HEK293 (cell line): Measurements from ENCODE around the gene NUP160.
A peak's percentile ranks its signal among the peaks of the same experiment; 100 is the strongest.
"Not testable (repeated sequence)": the region's sequence is repeated elsewhere in the genome, so short reads cannot be mapped to it uniquely, and the experiment has no call there.

Source experiments
- CTCF ChIA-PET: fragments of 350-600 bp; formaldehyde crosslinking; extraction: SDS; loops from one replicate; lab custom pipeline; 2021; ENCODE audit warnings: antibody characterized with exemption; lab: Yijun Ruan, JAX
- POLR2A ChIA-PET: fragments of 300-600 bp; formaldehyde crosslinking; extraction: SDS; loops from one replicate; lab custom pipeline; 2020; ENCODE audit warnings: antibody characterized with exemption, inconsistent platforms; lab: Yijun Ruan, JAX
- H3K27ac ChIP-seq: fragments of 200-500 bp; sonication (Bioruptor generic); 2 replicates; pipeline ENCODE4 v1.5.1; 2014; ENCODE audit warnings: low read depth, low read length, control low read depth, inconsistent platforms; ENCODE audit errors: extremely low read depth
- H3K36me3 ChIP-seq, 2 experiments: fragments of 200-500 bp in 1 of 2; sonication (Bioruptor generic) in 1 of 2; 1 replicate in 1 of 2; 2 replicates in 1 of 2; pipeline ENCODE4 v1.5.1; 2014 to 2017; ENCODE audit warnings: inconsistent platforms in 2 of 2, low read length in 2 of 2; ENCODE audit not compliant: control insufficient read depth in 2 of 2, insufficient read depth in 1 of 2
- H3K4me1 ChIP-seq: fragments of 200-500 bp; sonication (Bioruptor generic); 2 replicates; pipeline ENCODE4 v1.5.1; 2014; ENCODE audit warnings: mild to moderate bottlenecking, low read length, inconsistent platforms; ENCODE audit not compliant: control insufficient read depth, insufficient read depth
- H3K4me3 ChIP-seq: 2 replicates; pipeline ENCODE4 v1.5.1; 2011; ENCODE audit warnings: low read depth, mild to moderate bottlenecking, control low read depth, low read length, moderate library complexity
- H3K9me3 ChIP-seq: fragments of 200-500 bp; sonication (Bioruptor generic); 2 replicates; pipeline ENCODE4 v1.5.1; 2014; ENCODE audit warnings: low read depth, low read length, inconsistent platforms; ENCODE audit not compliant: control insufficient read depth, insufficient read depth
- FEZF1 ChIP-seq: fragments of 450-650 bp; formaldehyde crosslinking; IDR thresholded peaks from 2 replicates; pipeline ENCODE4 v1.5.1; 2016; ENCODE audit warnings: missing biosample characterization, missing genetic modification characterization
- MYNN ChIP-seq: fragments of 450-650 bp; formaldehyde crosslinking; IDR thresholded peaks from 2 replicates; pipeline ENCODE4 v1.5.1; 2016; ENCODE audit warnings: missing biosample characterization, missing genetic modification characterization, borderline replicate concordance
- PATZ1 ChIP-seq: fragments of 450-650 bp; formaldehyde crosslinking; IDR thresholded peaks from 2 replicates; pipeline ENCODE4 v1.5.1; 2016; ENCODE audit warnings: missing biosample characterization, missing genetic modification characterization
- SCRT2 ChIP-seq: fragments of 450-650 bp; formaldehyde crosslinking; IDR thresholded peaks from 2 replicates; pipeline ENCODE4 v1.5.1; 2016; ENCODE audit warnings: missing biosample characterization, missing genetic modification characterization
- ZBTB44 ChIP-seq: fragments of 450-650 bp; IDR thresholded peaks from 2 replicates; pipeline ENCODE4 v1.5.1; 2018; ENCODE audit warnings: missing biosample characterization, mild to moderate bottlenecking, missing genetic modification characterization
- ZEB2 ChIP-seq: fragments of 450-650 bp; formaldehyde crosslinking; IDR thresholded peaks from 2 replicates; pipeline ENCODE4 v1.5.1; 2016; ENCODE audit warnings: missing biosample characterization, missing genetic modification characterization
- ZNF146 ChIP-seq: fragments of 450-650 bp; formaldehyde crosslinking; IDR thresholded peaks from 2 replicates; pipeline ENCODE4 v1.5.1; 2016; ENCODE audit warnings: missing biosample characterization, missing genetic modification characterization
- ZNF155 ChIP-seq: fragments of 450-650 bp; formaldehyde crosslinking; IDR thresholded peaks from 2 replicates; pipeline ENCODE4 v1.5.1; 2016; ENCODE audit warnings: missing biosample characterization, missing genetic modification characterization
- ZNF16 ChIP-seq: fragments of 450-650 bp; formaldehyde crosslinking; IDR thresholded peaks from 2 replicates; pipeline ENCODE4 v1.5.1; 2016; ENCODE audit warnings: low read depth, missing biosample characterization, missing genetic modification characterization
- ZNF175 ChIP-seq: fragments of 450-650 bp; formaldehyde crosslinking; IDR thresholded peaks from 2 replicates; pipeline ENCODE4 v1.5.1; 2016; ENCODE audit warnings: missing biosample characterization, missing genetic modification characterization
- ZNF24 ChIP-seq: fragments of 450-650 bp; formaldehyde crosslinking; IDR thresholded peaks from 2 replicates; pipeline ENCODE4 v1.5.1; 2016; ENCODE audit warnings: missing biosample characterization, missing genetic modification characterization
- ZNF433 ChIP-seq: fragments of 450-650 bp; formaldehyde crosslinking; IDR thresholded peaks from 2 replicates; pipeline ENCODE4 v1.5.1; 2016; ENCODE audit warnings: missing biosample characterization, missing genetic modification characterization, low read depth
- ZNF549 ChIP-seq: fragments of 450-650 bp; IDR thresholded peaks from 2 replicates; pipeline ENCODE4 v1.5.1; 2018; ENCODE audit warnings: missing biosample characterization, missing genetic modification characterization, mild to moderate bottlenecking, inconsistent platforms, moderate library complexity
- ZNF768 ChIP-seq: fragments of 450-650 bp; formaldehyde crosslinking; IDR thresholded peaks from 2 replicates; pipeline ENCODE4 v1.5.1; 2018; ENCODE audit warnings: missing biosample characterization, mild to moderate bottlenecking, missing genetic modification characterization
- ZNF791 ChIP-seq: fragments of 450-650 bp; formaldehyde crosslinking; IDR thresholded peaks from 2 replicates; pipeline ENCODE4 v1.5.1; 2016; ENCODE audit warnings: missing biosample characterization, missing genetic modification characterization
- ZSCAN23 ChIP-seq: fragments of 450-650 bp; formaldehyde crosslinking; IDR thresholded peaks from 2 replicates; pipeline ENCODE4 v1.5.1; 2016; ENCODE audit warnings: missing biosample characterization, missing genetic modification characterization
- TF ChIP-seq, protein P1 (sequence below): fragments of 450-650 bp; formaldehyde crosslinking; IDR thresholded peaks from 2 replicates; pipeline ENCODE4 v1.5.1; 2016; ENCODE audit warnings: missing biosample characterization, missing genetic modification characterization
- TF ChIP-seq, protein P2 (sequence below): fragments of 450-650 bp; formaldehyde crosslinking; IDR thresholded peaks from 2 replicates; pipeline ENCODE4 v1.5.1; 2016; ENCODE audit warnings: missing biosample characterization, missing genetic modification characterization

The NUP160 gene

GRCh38 chr11:47775240-47775869, 72.8 kb downstream of the NUP160 start:
- H3K4me3 ChIP-seq, result no peak overlapping the region
- no peak overlapping the region for H3K27ac ChIP-seq
- no peaks in the 10 kb centered on the region for H3K9me3 ChIP-seq
- CTCF ChIA-PET, result interaction anchor here (0.6 kb wide), 1 partner anchor 55 kb away, joined by 4 read pairs; no protein-coding TSS in a partner anchor
- POLR2A ChIA-PET, result no interaction called here
- no peaks in the 10 kb centered on the region for H3K4me1 ChIP-seq
- TF ChIP-seq ZNF549 (tag by site-specific recombination) (no peak), ZNF791 (tag by site-specific recombination) (no peak), ZEB2 (no peak), ZNF146 (tag by site-specific recombination) (no peak), ZNF175 (tag by site-specific recombination) (no peak), ZNF433 (tag by site-specific recombination) (no peak), ZNF16 (tag by site-specific recombination) (no peak), ZSCAN23 (no peak), ZNF155 (tag by site-specific recombination) (no peak)
- H3K36me3 ChIP-seq, result peaks cover 9 to 52% of the 10 kb centered on the region in 2 experiments; a peak in 2 of 3 replicates

DNA sequence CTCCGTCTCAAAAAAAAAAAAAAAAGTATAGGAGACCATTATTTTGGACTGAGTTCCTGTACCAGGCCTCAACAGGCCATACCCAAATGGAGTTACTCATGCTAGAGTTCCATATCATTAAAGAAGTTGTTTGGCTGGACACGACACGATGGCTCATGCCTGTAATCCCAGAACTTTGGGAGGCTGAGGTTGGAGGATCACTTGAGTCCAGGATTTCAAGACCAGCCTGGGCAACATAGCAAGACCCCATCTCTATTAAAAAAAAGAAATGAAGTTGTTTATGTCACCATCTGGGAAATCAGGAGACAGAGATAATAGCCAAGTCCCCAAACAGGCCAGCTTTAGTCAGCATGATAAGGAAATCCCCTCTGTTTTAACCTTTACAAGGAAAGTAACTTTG, 74.3 kb downstream of the NUP160 start:
- peaks cover 8 to 37% of the 10 kb centered on the region in 2 experiments; a peak in 2 of 3 replicates for H3K36me3 ChIP-seq
- H3K9me3 ChIP-seq, result no peaks in the 10 kb centered on the region
- POLR2A ChIA-PET, result no interaction called here
- TF ChIP-seq ZNF768 (tag by site-specific recombination) (no peak), ZNF155 (tag by site-specific recombination) (no peak), SCRT2 (no peak)
- TF ChIP-seq, all 188 proteins: peak for 0
- Histone ChIP-seq H3K4me3 (no peak overlapping the region), H3K27ac (no peak overlapping the region), H3K4me1 (no peaks in the 10 kb centered on the region)
- CTCF ChIA-PET, result no interaction called here

- POLR2A ChIA-PET, H3K4me1 ChIP-seq, CTCF ChIA-PET: not testable (repeated sequence)
These were observed 78.6 kb downstream of the NUP160 start for GRCh38 chr11:47769556-47769955.

GRCh38 chr11:47768101-47768612, 80.0 kb downstream of the NUP160 start:
- Histone ChIP-seq H3K36me3 (peaks cover 7 to 21% of the 10 kb centered on the region in 2 experiments; a peak in 2 of 3 replicates), H3K4me3 (peak overlapping the region; percentile 60), H3K9me3 (no peaks in the 10 kb centered on the region), H3K4me1 (no peaks in the 10 kb centered on the region), H3K27ac (peak overlapping the region; percentile 91)
- ChIA-PET POLR2A (interaction anchor here (1.1 kb wide), 1 partner anchor 10 kb away, joined by 4 read pairs; no protein-coding TSS in a partner anchor), CTCF (interaction anchor here (0.7 to 1.0 kb wide), 4 partner anchors 10 to 152 kb away, joined by 3 to 6 read pairs (median 3); no protein-coding TSS in a partner anchor)
- TF ChIP-seq, protein P1, sequence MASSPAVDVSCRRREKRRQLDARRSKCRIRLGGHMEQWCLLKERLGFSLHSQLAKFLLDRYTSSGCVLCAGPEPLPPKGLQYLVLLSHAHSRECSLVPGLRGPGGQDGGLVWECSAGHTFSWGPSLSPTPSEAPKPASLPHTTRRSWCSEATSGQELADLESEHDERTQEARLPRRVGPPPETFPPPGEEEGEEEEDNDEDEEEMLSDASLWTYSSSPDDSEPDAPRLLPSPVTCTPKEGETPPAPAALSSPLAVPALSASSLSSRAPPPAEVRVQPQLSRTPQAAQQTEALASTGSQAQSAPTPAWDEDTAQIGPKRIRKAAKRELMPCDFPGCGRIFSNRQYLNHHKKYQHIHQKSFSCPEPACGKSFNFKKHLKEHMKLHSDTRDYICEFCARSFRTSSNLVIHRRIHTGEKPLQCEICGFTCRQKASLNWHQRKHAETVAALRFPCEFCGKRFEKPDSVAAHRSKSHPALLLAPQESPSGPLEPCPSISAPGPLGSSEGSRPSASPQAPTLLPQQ (tag by site-specific recombination), result 0 out of 2 replicates have a peak, but pooled peaks have one; percentile 17
- TF ChIP-seq ZBTB44, result peak; percentile 55; the same call in 1 of the 2 replicates
- 0 out of 2 replicates have a peak, but pooled peaks have one; percentile 26 for TF ChIP-seq FEZF1 (tag by site-specific recombination)
- TF ChIP-seq PATZ1, result peak; percentile 21; the same call in 1 of the 2 replicates
- TF ChIP-seq, protein P2, sequence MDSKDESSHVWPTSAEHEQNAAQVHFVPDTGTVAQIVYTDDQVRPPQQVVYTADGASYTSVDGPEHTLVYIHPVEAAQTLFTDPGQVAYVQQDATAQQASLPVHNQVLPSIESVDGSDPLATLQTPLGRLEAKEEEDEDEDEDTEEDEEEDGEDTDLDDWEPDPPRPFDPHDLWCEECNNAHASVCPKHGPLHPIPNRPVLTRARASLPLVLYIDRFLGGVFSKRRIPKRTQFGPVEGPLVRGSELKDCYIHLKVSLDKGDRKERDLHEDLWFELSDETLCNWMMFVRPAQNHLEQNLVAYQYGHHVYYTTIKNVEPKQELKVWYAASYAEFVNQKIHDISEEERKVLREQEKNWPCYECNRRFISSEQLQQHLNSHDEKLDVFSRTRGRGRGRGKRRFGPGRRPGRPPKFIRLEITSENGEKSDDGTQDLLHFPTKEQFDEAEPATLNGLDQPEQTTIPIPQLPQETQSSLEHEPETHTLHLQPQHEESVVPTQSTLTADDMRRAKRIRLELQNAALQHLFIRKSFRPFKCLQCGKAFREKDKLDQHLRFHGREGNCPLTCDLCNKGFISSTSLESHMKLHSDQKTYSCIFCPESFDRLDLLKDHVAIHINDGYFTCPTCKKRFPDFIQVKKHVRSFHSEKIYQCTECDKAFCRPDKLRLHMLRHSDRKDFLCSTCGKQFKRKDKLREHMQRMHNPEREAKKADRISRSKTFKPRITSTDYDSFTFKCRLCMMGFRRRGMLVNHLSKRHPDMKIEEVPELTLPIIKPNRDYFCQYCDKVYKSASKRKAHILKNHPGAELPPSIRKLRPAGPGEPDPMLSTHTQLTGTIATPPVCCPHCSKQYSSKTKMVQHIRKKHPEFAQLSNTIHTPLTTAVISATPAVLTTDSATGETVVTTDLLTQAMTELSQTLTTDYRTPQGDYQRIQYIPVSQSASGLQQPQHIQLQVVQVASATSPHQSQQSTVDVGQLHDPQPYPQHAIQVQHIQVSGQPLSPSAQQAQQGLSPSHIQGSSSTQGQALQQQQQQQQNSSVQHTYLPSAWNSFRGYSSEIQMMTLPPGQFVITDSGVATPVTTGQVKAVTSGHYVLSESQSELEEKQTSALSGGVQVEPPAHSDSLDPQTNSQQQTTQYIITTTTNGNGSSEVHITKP, result no peak; the same call in none of the 2 replicates
- peak; percentile 67; the same call in 1 of the 2 replicates for TF ChIP-seq MYNN
- peak; percentile 73 for TF ChIP-seq ZNF24

More at GRCh38 chr11:47769556-47769955, 78.6 kb downstream of the NUP160 start:
- H3K36me3 ChIP-seq, H3K27ac ChIP-seq, H3K9me3 ChIP-seq, H3K4me3 ChIP-seq: not testable (repeated sequence)
